ENCODE measurements around the gene CASP8AP2. TPM values are rescaled to one million over a fixed set of nuclear protein-coding genes. Genes with fewer than 3 reads are reported as not detected.
"Not testable (repeated sequence)": the region's sequence is repeated elsewhere in the genome, so short reads cannot be mapped to it uniquely, and the experiment has no call there.

CASP8AP2 gene
- total RNA-seq, 1 experiment from 2014 or later = 22.9 TPM

- intact Hi-C loops (cut with micrococcal nuclease; ENCODE audit: unreplicated experiment) = no loop called here
- H3K36me3 ChIP-seq (ENCODE audit: control insufficient read depth, insufficient read depth, low read length) = no peaks in the 10 kb centered on the region; the same call in 1 of the 2 replicates
- in situ Hi-C loops (cut with HindIII; ENCODE audit: low pct_unique_long_range_greater_than_20kb, low sequenced_read_pairs) = no loop called here
- TF ChIP-seq, protein P1, sequence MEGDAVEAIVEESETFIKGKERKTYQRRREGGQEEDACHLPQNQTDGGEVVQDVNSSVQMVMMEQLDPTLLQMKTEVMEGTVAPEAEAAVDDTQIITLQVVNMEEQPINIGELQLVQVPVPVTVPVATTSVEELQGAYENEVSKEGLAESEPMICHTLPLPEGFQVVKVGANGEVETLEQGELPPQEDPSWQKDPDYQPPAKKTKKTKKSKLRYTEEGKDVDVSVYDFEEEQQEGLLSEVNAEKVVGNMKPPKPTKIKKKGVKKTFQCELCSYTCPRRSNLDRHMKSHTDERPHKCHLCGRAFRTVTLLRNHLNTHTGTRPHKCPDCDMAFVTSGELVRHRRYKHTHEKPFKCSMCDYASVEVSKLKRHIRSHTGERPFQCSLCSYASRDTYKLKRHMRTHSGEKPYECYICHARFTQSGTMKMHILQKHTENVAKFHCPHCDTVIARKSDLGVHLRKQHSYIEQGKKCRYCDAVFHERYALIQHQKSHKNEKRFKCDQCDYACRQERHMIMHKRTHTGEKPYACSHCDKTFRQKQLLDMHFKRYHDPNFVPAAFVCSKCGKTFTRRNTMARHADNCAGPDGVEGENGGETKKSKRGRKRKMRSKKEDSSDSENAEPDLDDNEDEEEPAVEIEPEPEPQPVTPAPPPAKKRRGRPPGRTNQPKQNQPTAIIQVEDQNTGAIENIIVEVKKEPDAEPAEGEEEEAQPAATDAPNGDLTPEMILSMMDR (IDR thresholded peaks at IDR 0.05) = no peak
- no peak for TF ChIP-seq TCF7L2 (IDR thresholded peaks at IDR 0.05; ENCODE audit: low read depth, low read length)
- TF ChIP-seq, protein P2, sequence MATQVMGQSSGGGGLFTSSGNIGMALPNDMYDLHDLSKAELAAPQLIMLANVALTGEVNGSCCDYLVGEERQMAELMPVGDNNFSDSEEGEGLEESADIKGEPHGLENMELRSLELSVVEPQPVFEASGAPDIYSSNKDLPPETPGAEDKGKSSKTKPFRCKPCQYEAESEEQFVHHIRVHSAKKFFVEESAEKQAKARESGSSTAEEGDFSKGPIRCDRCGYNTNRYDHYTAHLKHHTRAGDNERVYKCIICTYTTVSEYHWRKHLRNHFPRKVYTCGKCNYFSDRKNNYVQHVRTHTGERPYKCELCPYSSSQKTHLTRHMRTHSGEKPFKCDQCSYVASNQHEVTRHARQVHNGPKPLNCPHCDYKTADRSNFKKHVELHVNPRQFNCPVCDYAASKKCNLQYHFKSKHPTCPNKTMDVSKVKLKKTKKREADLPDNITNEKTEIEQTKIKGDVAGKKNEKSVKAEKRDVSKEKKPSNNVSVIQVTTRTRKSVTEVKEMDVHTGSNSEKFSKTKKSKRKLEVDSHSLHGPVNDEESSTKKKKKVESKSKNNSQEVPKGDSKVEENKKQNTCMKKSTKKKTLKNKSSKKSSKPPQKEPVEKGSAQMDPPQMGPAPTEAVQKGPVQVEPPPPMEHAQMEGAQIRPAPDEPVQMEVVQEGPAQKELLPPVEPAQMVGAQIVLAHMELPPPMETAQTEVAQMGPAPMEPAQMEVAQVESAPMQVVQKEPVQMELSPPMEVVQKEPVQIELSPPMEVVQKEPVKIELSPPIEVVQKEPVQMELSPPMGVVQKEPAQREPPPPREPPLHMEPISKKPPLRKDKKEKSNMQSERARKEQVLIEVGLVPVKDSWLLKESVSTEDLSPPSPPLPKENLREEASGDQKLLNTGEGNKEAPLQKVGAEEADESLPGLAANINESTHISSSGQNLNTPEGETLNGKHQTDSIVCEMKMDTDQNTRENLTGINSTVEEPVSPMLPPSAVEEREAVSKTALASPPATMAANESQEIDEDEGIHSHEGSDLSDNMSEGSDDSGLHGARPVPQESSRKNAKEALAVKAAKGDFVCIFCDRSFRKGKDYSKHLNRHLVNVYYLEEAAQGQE (IDR thresholded peaks at IDR 0.05; ENCODE audit: insufficient read depth in 1 of 2, low read depth in 2 of 2, low read length in 1 of 2) = no peak
- TF ChIP-seq POLR2AphosphoS5 (IDR thresholded peaks at IDR 0.05; ENCODE audit: low read depth, low read length) = no peak
- TF ChIP-seq SIN3A (IDR thresholded peaks at IDR 0.05; ENCODE audit: borderline replicate concordance, insufficient read depth, low read depth, low read length) = no peak
- BruUV-seq (replicated peaks) = no TSS peak
- H3K9me3 ChIP-seq (ENCODE audit: control insufficient read depth, insufficient read depth, low read depth, low read length) = no peaks in the 10 kb centered on the region
- H3K27me3 ChIP-seq (ENCODE audit: control insufficient read depth, insufficient read depth, low read length) = no peaks in the 10 kb centered on the region
- peaks cover 5% of the 10 kb centered on the region for H3K4me1 ChIP-seq (ENCODE audit: control insufficient read depth, insufficient read depth, low read length)
- DNase-seq (ENCODE audit: low read depth, low spot score) (no peak), ATAC-seq (no peak)
- ChIA-PET CTCF (no interaction called here), POLR2A (no interaction called here)
- H3K27ac ChIP-seq (ENCODE audit: low read length) = no peak overlapping the region
- H3K4me3 ChIP-seq (ENCODE audit: low read depth in 2 of 2, low read length in 2 of 2) = no peak overlapping the region
Measured at GRCh38 chr6:89826029-89826528, 3.6 kb upstream of the CASP8AP2 start.

DNA sequence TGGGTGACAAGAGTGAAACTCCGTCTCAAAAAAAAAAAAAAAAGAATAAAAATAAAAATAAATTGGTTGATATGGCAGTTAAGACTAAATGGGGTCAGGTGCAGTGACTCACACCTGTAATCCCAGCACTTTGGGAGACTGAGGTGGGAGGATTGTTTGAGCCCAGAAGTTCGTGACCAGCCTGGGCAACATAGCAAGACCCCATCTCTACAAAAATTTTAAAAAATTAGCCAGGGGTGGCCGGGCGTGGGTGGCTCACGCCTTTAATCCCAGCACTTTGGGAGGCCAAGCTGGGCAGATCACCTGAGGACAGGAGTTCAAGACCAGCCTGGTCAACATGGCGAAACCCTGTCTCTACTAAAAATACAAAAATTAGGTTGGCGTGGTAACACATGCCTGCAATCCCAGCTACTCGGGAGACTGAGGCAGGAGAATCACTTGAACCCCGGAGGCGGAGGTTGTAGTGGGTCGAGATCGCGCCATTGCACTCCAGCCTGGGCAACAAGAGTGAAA lies 1.1 kb upstream of the CASP8AP2 start:
- DNase-seq (ENCODE audit: low read depth, low spot score); in situ Hi-C loops (cut with HindIII; ENCODE audit: low pct_unique_long_range_greater_than_20kb, low sequenced_read_pairs); H3K36me3 ChIP-seq (ENCODE audit: control insufficient read depth, insufficient read depth, low read length); ATAC-seq; H3K9me3 ChIP-seq (ENCODE audit: control insufficient read depth, insufficient read depth, low read depth, low read length); BruUV-seq (replicated peaks); H3K4me1 ChIP-seq (ENCODE audit: control insufficient read depth, insufficient read depth, low read length); intact Hi-C loops (cut with micrococcal nuclease; ENCODE audit: unreplicated experiment); CTCF ChIA-PET; H3K27me3 ChIP-seq (ENCODE audit: control insufficient read depth, insufficient read depth, low read length): not testable (repeated sequence)
- peak overlapping the region; percentile 90 for H3K27ac ChIP-seq (ENCODE audit: low read length)
- H3K4me3 ChIP-seq (ENCODE audit: low read depth in 2 of 2, low read length in 2 of 2) = peak overlapping the region; percentile 81 to 97
- POLR2A ChIA-PET = interaction anchor here (1.0 kb wide), 1 partner anchor 13 kb away, joined by 5 read pairs; no protein-coding TSS in a partner anchor

- Histone ChIP-seq H3K36me3 (ENCODE audit: control insufficient read depth, insufficient read depth, low read length) (no peaks in the 10 kb centered on the region; the same call in 1 of the 2 replicates), H3K4me1 (ENCODE audit: control insufficient read depth, insufficient read depth, low read length) (peaks cover 5% of the 10 kb centered on the region), H3K9me3 (ENCODE audit: control insufficient read depth, insufficient read depth, low read depth, low read length) (no peaks in the 10 kb centered on the region), H3K27me3 (ENCODE audit: control insufficient read depth, insufficient read depth, low read length) (no peaks in the 10 kb centered on the region), H3K27ac (ENCODE audit: low read length) (peak overlapping the region; percentile 90), H3K4me3 (ENCODE audit: low read depth in 2 of 2, low read length in 2 of 2) (peak overlapping the region; percentile 81 to 97)
- in situ Hi-C loops (cut with HindIII; ENCODE audit: low pct_unique_long_range_greater_than_20kb, low sequenced_read_pairs) = no loop called here
- 0 out of 2 replicates have a peak, but pooled peaks have one; percentile 66 for TF ChIP-seq SIN3A (IDR thresholded peaks at IDR 0.05; ENCODE audit: borderline replicate concordance, insufficient read depth, low read depth, low read length)
- TF ChIP-seq TCF7L2 (IDR thresholded peaks at IDR 0.05; ENCODE audit: low read depth, low read length) = no peak
- TSS peak; percentile 94 for BruUV-seq (replicated peaks)
- ATAC-seq (peak; percentile 64), DNase-seq (ENCODE audit: low read depth, low spot score) (no peak)
- intact Hi-C loops (cut with micrococcal nuclease; ENCODE audit: unreplicated experiment) = no loop called here
- POLR2A ChIA-PET = interaction anchor here (0.6 to 1.0 kb wide), 3 partner anchors 10 to 104 kb away, joined by 4 to 5 read pairs (median 5); partner anchors contain the start of gene MDN1
- CTCF ChIA-PET = no interaction called here
Measured at GRCh38 chr6:89828988-89829471, 650 bp upstream of the CASP8AP2 start.
